NCI-H2107 treated with DMSO at 0.1 percent for 48 hours (cell line): ENCODE data around the gene CRACR2A.

Experiments
- DNase-seq: peaks from one replicate; lab custom pipeline; 2025; ENCODE audit not compliant: unreplicated experiment; lab: John Stamatoyannopoulos, UW

The CRACR2A gene

GRCh38 chr12:3752741-3753486, at the start of gene CRACR2A:
TSS of gene CRACR2A (minus strand) at chr12:3753109. CDS start at chr12:3696999, 56,110 bp downstream.
- DNase-seq = no peak

- DNase-seq = peak; percentile 17
Measured at GRCh38 chr12:3797531-3798048, 44.7 kb upstream of the CRACR2A start.

DNA sequence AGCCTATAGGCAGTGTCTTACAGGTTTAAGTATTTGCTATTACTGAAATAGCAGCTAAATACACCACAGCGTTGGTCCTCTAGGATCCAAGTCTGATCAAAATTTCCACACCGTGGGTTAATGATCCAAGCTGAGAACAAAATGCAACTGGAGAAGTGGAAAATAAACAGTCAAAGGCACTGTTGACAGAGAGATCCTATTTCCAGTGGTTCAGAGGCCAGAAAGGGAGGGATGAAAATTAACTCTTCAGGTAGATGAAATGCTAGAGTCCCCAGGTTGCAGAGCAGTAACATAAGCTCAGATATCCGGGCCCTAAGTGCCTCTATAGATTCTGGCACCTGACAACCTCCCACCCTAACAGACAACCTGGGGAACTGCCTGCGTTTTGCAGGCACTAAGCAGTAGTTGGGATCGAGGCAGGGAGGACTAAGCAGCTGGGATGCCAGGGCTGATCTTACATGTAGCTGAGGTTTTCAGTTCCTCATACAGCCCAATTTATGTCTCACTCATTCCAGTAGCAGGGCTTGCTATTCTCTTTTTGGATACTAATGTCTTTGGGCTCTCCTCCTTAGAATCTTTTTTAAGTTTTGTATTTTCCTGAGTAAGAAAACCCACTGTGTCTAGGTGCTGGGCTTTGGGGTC, 42.7 kb upstream of the CRACR2A start:
- peak; percentile 99 for DNase-seq

DNA sequence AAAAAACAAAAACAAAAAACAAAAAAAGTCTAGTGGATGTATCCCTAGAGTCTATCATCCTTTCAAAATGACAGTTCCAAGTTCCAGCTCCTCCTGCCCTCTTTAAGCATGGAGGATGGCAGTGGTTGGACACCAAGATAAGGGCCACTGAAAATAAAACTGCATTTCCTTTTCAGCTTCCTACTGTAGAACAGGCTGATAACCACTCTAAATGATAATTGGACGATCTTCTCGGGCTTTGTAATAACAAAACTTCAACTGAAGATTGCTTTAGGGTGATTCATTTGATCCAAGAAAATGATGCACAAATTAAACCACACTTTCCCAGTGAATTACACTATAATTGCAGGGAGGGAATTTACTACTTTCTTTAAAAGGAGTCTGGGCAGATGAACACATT, 42.2 kb upstream of the CRACR2A start:
- DNase-seq = peak; percentile 87

DNA sequence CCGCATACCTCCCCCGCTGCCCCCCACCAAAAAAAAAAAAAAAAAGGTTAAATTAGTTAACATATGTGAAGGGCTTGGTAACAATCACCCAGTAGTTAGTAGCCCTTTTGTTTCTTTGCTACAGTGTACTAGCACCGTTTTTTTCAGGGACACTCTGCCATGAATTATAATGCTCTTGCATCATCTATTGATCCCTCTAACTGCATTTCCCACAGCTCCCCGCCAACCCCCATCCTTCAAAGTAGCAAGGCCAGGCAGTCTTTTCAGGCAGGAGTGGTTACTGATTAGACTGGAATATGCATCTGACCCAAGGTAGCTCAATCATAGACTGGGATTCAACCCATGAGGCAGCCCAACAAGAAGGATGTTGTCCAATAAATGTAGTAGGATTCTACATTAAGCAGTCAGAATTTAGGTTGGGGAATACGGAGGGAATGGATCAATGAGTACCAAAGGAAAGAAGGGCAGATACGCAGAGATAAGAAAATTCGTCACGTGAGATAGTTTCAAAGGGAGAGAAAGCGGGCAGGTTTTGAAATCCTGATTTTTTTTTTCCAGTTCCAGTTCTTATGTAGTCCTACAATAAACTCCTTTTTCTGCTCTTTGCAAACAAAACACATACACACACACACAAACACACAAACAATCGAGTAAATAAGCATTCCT, 39.8 kb upstream of the CRACR2A start:
- DNase-seq = peak; percentile 47

GRCh38 chr12:3791256-3791874, 38.5 kb upstream of the CRACR2A start:
- DNase-seq = no peak

- no peak for DNase-seq
Measured at GRCh38 chr12:3790642-3791041, 37.7 kb upstream of the CRACR2A start.

GRCh38 chr12:3789838-3790237, 36.9 kb upstream of the CRACR2A start:
- no peak for DNase-seq

DNA sequence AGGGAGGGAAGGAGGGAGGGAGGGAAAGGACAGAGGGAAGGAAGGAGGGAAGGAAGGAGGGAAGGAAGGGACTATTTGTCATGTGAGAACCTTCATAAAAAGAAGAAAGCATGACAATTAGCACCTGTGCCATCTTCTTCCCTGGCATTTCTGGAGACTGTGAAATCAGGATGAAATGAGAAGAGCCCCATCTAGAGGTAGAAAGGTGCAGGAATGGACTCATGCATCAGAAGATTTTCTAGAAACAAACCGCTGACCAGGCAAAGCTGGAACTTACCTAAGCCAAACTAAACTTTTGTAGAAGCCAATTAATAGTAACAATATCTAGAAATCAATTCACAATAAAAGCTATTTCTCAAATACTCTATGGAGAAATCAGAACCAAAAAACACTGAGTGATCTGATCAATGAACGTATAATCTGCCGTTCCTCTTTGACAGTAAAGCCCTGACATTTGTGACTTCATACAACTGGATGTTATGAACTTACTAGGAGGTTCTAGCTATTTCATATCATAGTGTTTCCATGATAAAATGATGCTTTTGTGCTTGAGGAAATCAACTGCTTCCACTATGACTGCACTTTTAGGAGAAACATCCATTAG, 24.4 kb upstream of the CRACR2A start:
- DNase-seq = peak; percentile 82

GRCh38 chr12:3775385-3776035, 22.6 kb upstream of the CRACR2A start:
- DNase-seq = no peak

- DNase-seq = no peak
Measured at GRCh38 chr12:3772380-3772779, 19.5 kb upstream of the CRACR2A start.

GRCh38 chr12:3771853-3772252, 18.9 kb upstream of the CRACR2A start:
- no peak for DNase-seq

GRCh38 chr12:3770891-3771290, 18.0 kb upstream of the CRACR2A start:
- DNase-seq = no peak

DNA sequence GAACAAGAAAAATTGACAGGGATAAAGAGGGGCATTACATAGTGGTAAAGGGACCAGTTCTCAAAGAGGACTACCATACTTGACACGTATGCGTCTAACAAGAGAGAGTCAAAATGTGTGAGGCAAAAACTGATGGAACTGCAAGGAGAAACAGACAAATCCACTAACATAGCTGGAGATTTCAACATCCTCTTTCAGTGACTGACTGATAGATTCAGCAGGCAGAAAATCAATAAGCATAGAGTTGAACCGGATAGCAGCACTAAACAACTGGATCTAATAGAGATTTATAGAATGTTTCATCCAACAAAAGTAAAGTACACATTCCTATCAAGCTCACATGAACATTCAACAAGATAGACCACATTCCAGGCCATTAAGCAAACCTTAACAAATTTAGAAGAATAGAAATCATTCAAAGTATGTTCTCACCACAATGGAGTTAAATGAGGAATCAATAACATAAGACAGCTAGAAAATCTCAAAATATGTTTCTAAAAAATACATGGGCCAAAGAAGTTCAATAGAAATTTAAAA, 16.1 kb upstream of the CRACR2A start:
- DNase-seq = no peak

DNA sequence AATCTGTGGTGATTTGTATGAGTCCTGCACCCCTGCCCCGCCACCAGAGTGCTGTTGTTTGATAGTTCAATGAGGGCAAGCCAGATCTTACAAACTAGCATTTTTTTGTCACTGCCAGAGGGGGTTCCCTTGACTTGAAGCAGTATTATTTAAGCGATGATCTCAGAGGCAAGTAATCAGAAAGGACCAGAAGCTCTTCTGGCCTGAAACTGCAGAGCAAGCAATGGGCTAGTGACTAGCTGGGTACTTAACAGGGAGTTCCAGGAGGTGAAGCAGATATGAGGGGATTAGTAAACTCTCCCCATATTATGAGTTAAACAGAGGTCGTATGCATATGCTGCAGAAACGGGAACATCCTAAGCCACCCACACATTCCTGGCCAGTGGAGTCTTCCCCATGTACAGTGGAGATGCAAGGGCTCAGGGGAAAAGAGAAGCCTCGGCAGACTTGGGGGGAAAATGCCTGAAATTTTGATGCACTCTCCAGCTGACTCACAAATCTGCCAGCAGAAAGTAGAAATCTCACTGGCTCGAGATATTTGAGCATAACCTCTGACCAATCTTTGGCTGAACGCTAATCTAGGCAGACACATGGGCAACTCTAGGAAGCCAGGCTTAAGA, 8.3 kb upstream of the CRACR2A start:
- no peak for DNase-seq

GRCh38 chr12:3759878-3760277, 7.0 kb upstream of the CRACR2A start:
- DNase-seq = no peak

DNA sequence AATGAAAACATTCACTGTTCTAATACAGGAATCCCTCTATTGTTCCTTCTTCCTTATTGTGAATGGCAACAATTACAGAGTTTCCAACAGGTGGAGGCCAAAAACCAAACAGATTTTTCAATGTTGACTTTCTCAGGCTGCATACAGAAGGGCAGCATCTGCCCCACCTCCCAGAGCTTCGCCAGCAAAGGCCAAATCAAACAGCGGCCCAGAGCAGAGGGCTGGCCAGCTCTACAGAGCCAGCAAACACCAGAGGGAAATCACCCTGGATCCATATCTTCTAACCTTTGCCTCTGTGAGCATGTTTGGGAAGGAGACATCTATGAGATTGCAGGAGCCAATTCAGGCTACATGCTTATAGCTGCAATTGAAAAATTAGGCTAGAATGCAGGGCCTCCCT, 4.4 kb upstream of the CRACR2A start:
- DNase-seq = no peak

DNA sequence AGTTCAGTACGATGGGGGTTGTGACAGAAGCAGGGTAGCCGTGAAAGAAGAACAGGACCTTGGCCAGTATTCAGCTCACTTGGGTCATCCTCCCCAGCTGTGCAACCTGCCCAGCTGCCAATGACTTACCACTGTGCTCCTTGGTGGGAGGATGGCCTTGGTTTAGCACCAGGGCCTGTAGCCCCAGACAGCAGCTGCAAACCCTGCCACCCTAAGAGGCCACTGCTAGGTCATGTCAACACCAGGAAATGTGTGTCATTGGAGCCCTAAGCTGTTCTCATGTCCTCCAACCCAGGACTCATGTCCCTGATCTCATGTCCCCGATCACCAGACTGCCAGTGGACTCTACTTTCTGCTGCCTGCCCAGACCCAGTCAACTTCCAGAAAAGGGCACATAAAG, 3.0 kb upstream of the CRACR2A start:
- DNase-seq = no peak

DNA sequence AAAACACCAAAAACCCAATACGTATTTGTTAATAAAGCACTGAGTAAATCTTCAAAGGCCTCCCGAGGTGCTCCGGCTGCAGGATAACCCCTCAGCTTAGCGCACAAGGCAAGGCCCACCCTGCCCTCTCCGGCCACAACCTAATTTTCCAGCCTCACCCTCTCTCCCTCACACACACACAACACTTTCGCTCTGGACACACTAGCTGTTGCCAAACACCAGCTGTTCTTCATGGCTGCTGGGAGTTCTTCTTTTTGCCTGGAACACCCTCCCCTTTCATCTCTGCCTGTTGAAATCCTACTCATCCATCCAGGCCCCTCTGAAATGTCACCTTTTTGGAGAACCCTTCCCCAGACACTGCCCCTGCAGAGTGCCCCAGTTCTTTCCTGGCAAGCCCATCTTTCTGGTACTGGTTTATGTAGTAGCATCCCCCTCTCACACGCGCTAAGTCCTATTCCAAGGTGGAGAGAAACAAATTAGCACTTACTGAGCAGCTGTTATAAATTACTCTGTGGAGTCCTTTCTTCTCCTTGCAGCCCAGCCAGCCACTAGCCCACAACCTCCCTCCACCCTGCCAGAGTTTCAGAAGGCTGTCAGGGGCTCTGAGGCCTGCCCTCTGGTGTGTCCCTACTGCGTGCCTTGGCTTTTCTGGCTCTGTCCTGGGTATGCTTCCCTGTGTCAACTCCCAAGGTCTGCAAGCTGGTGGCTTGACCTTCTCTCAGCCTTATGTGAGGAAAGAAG, 805 bp upstream of the CRACR2A start:
- peak; percentile 12 for DNase-seq
